ENCODE data around the gene DSE. TPM values are rescaled to one million over a fixed set of nuclear protein-coding genes. Genes with fewer than 3 reads are reported as not detected.

The DSE gene
- total RNA-seq, 1 experiment from 2014 or later: 9.8 TPM

- BruUV-seq (replicated peaks): no TSS peak
- H3K4me1 ChIP-seq (ENCODE audit: insufficient read depth, low read length): no peaks in the 10 kb centered on the region
- H3K27me3 ChIP-seq (ENCODE audit: low read length): no peaks in the 10 kb centered on the region
- CTCF ChIA-PET: no interaction called here
- no peak overlapping the region for H3K27ac ChIP-seq (ENCODE audit: low read length)
- H3K4me3 ChIP-seq (ENCODE audit: low read length): no peak overlapping the region
- no peaks in the 10 kb centered on the region for H3K79me2 ChIP-seq (ENCODE audit: low read length)
- intact Hi-C loops (cut with micrococcal nuclease): no loop called here
- no peaks in the 10 kb centered on the region for H3K9me2 ChIP-seq (replicated peaks; ENCODE audit: low read length)
- H3K9ac ChIP-seq (ENCODE audit: low read length): no peak overlapping the region
- H2AFZ ChIP-seq (ENCODE audit: low read length): no peak overlapping the region
- POLR2A ChIA-PET (ENCODE audit: unreplicated experiment): no interaction called here
- DNase-seq (no peak), ATAC-seq (no peak)
- TF ChIP-seq EZH2 (IDR thresholded peaks at IDR 0.05; ENCODE audit: low read length, unreplicated experiment): no peak
- no peak for TF ChIP-seq CTCF (conservative IDR thresholded peaks at IDR 0.05; ENCODE audit: low read depth, low read length)
- TF ChIP-seq EZH2phosphoT487 (IDR thresholded peaks at IDR 0.05; ENCODE audit: borderline replicate concordance, low read length): no peak
- H3K9me3 ChIP-seq (ENCODE audit: low read length): no peaks in the 10 kb centered on the region
- H3K36me3 ChIP-seq (ENCODE audit: low read depth, low read length): no peaks in the 10 kb centered on the region
- H4K20me1 ChIP-seq (ENCODE audit: low read length): no peaks in the 10 kb centered on the region
- H3K4me2 ChIP-seq (ENCODE audit: low read length): no peak overlapping the region
- H3F3A ChIP-seq (ENCODE audit: low read length, unreplicated experiment): no peaks in the 10 kb centered on the region
Measured at GRCh38 chr6:116351101-116351500, 19.6 kb upstream of the DSE start.

- no peak overlapping the region for H3K27ac ChIP-seq (ENCODE audit: low read length)
- no peak overlapping the region for H2AFZ ChIP-seq (ENCODE audit: low read length)
- BruUV-seq (replicated peaks): no TSS peak
- CTCF ChIA-PET: no interaction called here
- no peaks in the 10 kb centered on the region for H3K9me2 ChIP-seq (replicated peaks; ENCODE audit: low read length)
- POLR2A ChIA-PET (ENCODE audit: unreplicated experiment): no interaction called here
- ATAC-seq: no peak
- no peaks in the 10 kb centered on the region for H4K20me1 ChIP-seq (ENCODE audit: low read length)
- intact Hi-C loops (cut with micrococcal nuclease): no loop called here
- no peaks in the 10 kb centered on the region for H3K4me1 ChIP-seq (ENCODE audit: insufficient read depth, low read length)
- H3K9me3 ChIP-seq (ENCODE audit: low read length): no peaks in the 10 kb centered on the region
- DNase-seq: no peak
- H3K9ac ChIP-seq (ENCODE audit: low read length): no peak overlapping the region
- TF ChIP-seq EZH2phosphoT487 (IDR thresholded peaks at IDR 0.05; ENCODE audit: borderline replicate concordance, low read length): no peak
- TF ChIP-seq EZH2 (IDR thresholded peaks at IDR 0.05; ENCODE audit: low read length, unreplicated experiment): no peak
- no peak for TF ChIP-seq CTCF (conservative IDR thresholded peaks at IDR 0.05; ENCODE audit: low read depth, low read length)
- no peaks in the 10 kb centered on the region for H3K27me3 ChIP-seq (ENCODE audit: low read length)
- no peak overlapping the region for H3K4me2 ChIP-seq (ENCODE audit: low read length)
- no peaks in the 10 kb centered on the region for H3K36me3 ChIP-seq (ENCODE audit: low read depth, low read length)
- H3K79me2 ChIP-seq (ENCODE audit: low read length): no peaks in the 10 kb centered on the region
- H3F3A ChIP-seq (ENCODE audit: low read length, unreplicated experiment): no peaks in the 10 kb centered on the region
- no peak overlapping the region for H3K4me3 ChIP-seq (ENCODE audit: low read length)
Measured at GRCh38 chr6:116352515-116353471, 18.0 kb upstream of the DSE start.

- DNase-seq (no peak), ATAC-seq (no peak)
- Histone ChIP-seq H3K79me2 (ENCODE audit: low read length) (no peaks in the 10 kb centered on the region), H3K36me3 (ENCODE audit: low read depth, low read length) (no peaks in the 10 kb centered on the region), H3K27ac (ENCODE audit: low read length) (no peak overlapping the region), H3K9me3 (ENCODE audit: low read length) (no peaks in the 10 kb centered on the region), H2AFZ (ENCODE audit: low read length) (no peak overlapping the region), H4K20me1 (ENCODE audit: low read length) (no peaks in the 10 kb centered on the region), H3K9ac (ENCODE audit: low read length) (no peak overlapping the region), H3K27me3 (ENCODE audit: low read length) (no peaks in the 10 kb centered on the region), H3K4me3 (ENCODE audit: low read length) (no peak overlapping the region), H3F3A (ENCODE audit: low read length, unreplicated experiment) (no peaks in the 10 kb centered on the region), H3K4me2 (ENCODE audit: low read length) (no peak overlapping the region), H3K4me1 (ENCODE audit: insufficient read depth, low read length) (no peaks in the 10 kb centered on the region), H3K9me2 (replicated peaks; ENCODE audit: low read length) (no peaks in the 10 kb centered on the region)
- TF ChIP-seq EZH2 (IDR thresholded peaks at IDR 0.05; ENCODE audit: low read length, unreplicated experiment): no peak
- TF ChIP-seq EZH2phosphoT487 (IDR thresholded peaks at IDR 0.05; ENCODE audit: borderline replicate concordance, low read length): no peak
- TF ChIP-seq CTCF (conservative IDR thresholded peaks at IDR 0.05; ENCODE audit: low read depth, low read length): no peak
- intact Hi-C loops (cut with micrococcal nuclease): no loop called here
- no TSS peak for BruUV-seq (replicated peaks)
- ChIA-PET CTCF (no interaction called here), POLR2A (ENCODE audit: unreplicated experiment) (no interaction called here)
Measured at GRCh38 chr6:116354236-116354635, 16.5 kb upstream of the DSE start.

Measured in PC-3 (cell line).